ENCODE measurements around the gene G3BP2. TPM values are rescaled to one million over a fixed set of nuclear protein-coding genes. Genes with fewer than 3 reads are reported as not detected.
A peak's percentile ranks its signal among the peaks of the same experiment; 100 is the strongest.

The G3BP2 gene
- total and polyA plus RNA-seq, 2 experiments from 2014 or later: 36.0 to 133 TPM

DNA sequence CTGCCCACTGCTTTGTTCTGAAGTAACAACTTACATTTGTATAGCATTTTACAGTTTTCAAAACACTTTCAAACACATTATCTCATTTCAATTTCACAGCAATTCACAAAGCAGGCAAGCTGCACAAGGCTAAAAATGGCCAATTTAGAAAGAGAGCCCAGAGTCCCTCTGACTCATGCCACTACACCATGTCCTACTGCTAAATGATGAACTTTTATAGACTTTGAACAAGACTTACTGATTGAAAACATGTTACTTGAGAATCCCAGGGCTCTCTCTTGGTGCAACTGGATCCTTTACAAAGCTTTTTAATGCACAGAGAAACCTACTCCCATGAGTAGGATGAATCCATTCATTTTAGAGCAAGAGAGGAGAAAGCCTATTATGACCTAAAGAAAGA, 5.8 kb upstream of the G3BP2 start:
- TF ChIP-seq EZH2phosphoT487 (IDR thresholded peaks at IDR 0.05; ENCODE audit: insufficient read depth, low read depth): no peak
- Histone ChIP-seq H3K4me2 (ENCODE audit: unreplicated experiment) (no peak overlapping the region), H3K36me3 (ENCODE audit: low read depth) (no peaks in the 10 kb centered on the region), H3K4me1 (ENCODE audit: insufficient read depth) (peaks cover 4% of the 10 kb centered on the region; the same call in 1 of the 2 replicates), H2AFZ (no peak overlapping the region), H3K9me3 (ENCODE audit: low read depth) (no peaks in the 10 kb centered on the region), H3K27me3 (replicated peaks; ENCODE audit: insufficient read depth) (no peaks in the 10 kb centered on the region), H3K9me2 (ENCODE audit: insufficient read depth) (no peaks in the 10 kb centered on the region), H3F3A (ENCODE audit: insufficient read depth) (peaks cover 4% of the 10 kb centered on the region), H4K20me1 (ENCODE audit: insufficient read depth) (no peaks in the 10 kb centered on the region), H3K4me3 (no peak overlapping the region), H3K27ac (no peak overlapping the region), H3K9ac (no peak overlapping the region), H3K79me2 (ENCODE audit: insufficient read depth) (peaks cover 7% of the 10 kb centered on the region; the same call in 1 of the 2 replicates)
- DNase-seq: peak; percentile 21
- in situ Hi-C loops (cut with MboI): no loop called here

GRCh38 chr4:75678473-75678872, 5.3 kb upstream of the G3BP2 start:
- H3K4me3 ChIP-seq: no peak overlapping the region
- in situ Hi-C loops (cut with MboI): no loop called here

DNA sequence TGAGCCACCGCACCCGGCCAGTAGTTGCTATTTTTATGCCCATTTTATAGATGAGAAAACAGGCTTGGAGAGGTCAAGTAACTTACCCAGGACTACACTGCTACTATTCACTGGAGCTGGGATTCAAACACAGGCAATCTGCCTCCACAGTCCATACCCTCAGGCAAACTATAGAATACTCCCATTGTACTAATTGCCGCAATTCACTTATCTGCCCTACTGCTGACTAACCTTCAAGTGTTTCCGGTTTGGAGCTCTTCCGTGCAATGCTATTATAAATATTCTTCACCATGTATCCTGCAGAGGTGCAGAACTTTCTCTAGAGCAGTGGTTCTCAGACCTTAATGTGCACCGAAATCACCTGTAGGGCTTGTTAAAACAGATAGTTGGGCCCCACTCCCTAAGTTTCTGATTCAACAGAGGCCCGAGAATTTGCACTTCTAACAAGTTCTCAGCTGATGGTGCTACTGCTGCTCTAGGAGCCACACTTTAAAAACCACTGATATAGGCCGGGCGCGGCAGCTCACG, 1.9 kb upstream of the G3BP2 start:
- Histone ChIP-seq H3K79me2 (ENCODE audit: insufficient read depth) (peaks cover 38% of the 10 kb centered on the region), H3K4me2 (ENCODE audit: unreplicated experiment) (no peak overlapping the region), H3K36me3 (ENCODE audit: low read depth) (no peaks in the 10 kb centered on the region), H3K9me3 (ENCODE audit: low read depth) (no peaks in the 10 kb centered on the region), H3K27me3 (replicated peaks; ENCODE audit: insufficient read depth) (no peaks in the 10 kb centered on the region), H3K4me1 (ENCODE audit: insufficient read depth) (peaks cover 27% of the 10 kb centered on the region), H3K9ac (no peak overlapping the region), H2AFZ (no peak overlapping the region), H3F3A (ENCODE audit: insufficient read depth) (peaks cover 9% of the 10 kb centered on the region), H3K27ac (no peak overlapping the region), H3K9me2 (ENCODE audit: insufficient read depth) (no peaks in the 10 kb centered on the region), H4K20me1 (ENCODE audit: insufficient read depth) (peaks cover 6% of the 10 kb centered on the region; the same call in 1 of the 2 replicates), H3K4me3 (no peak overlapping the region)
- no peak for TF ChIP-seq EZH2 (IDR thresholded peaks at IDR 0.05; ENCODE audit: insufficient read depth, poor library complexity, severe bottlenecking)
- no peak for TF ChIP-seq EZH2phosphoT487 (IDR thresholded peaks at IDR 0.05; ENCODE audit: insufficient read depth, low read depth)
- in situ Hi-C loops (cut with MboI): no loop called here
- DNase-seq: no peak
- 93 to 94% methylated on average over 11 of the region's 11 CpGs for WGBS, 2 experiments (ENCODE audit: low coverage in 1 of 2, low lambda C conversion rate in 2 of 2, missing lambda C conversion rate in 2 of 2)

More at GRCh38 chr4:75678473-75678872, 5.3 kb upstream of the G3BP2 start:
- TF ChIP-seq EZH2 (IDR thresholded peaks at IDR 0.05; ENCODE audit: insufficient read depth, poor library complexity, severe bottlenecking): no peak
- TF ChIP-seq EZH2phosphoT487 (IDR thresholded peaks at IDR 0.05; ENCODE audit: insufficient read depth, low read depth): no peak
- H3K27ac ChIP-seq: no peak overlapping the region
- H3K4me2 ChIP-seq (ENCODE audit: unreplicated experiment): no peak overlapping the region
- H3K79me2 ChIP-seq (ENCODE audit: insufficient read depth): peaks cover 8% of the 10 kb centered on the region; the same call in 1 of the 2 replicates
- no peak overlapping the region for H2AFZ ChIP-seq
- H4K20me1 ChIP-seq (ENCODE audit: insufficient read depth): no peaks in the 10 kb centered on the region
- peaks cover 8% of the 10 kb centered on the region; the same call in 1 of the 2 replicates for H3K4me1 ChIP-seq (ENCODE audit: insufficient read depth)
- no peaks in the 10 kb centered on the region for H3K9me3 ChIP-seq (ENCODE audit: low read depth)
- H3K36me3 ChIP-seq (ENCODE audit: low read depth): no peaks in the 10 kb centered on the region
- DNase-seq: no peak
- H3K9ac ChIP-seq: no peak overlapping the region
- peaks cover 9% of the 10 kb centered on the region for H3F3A ChIP-seq (ENCODE audit: insufficient read depth)
- H3K9me2 ChIP-seq (ENCODE audit: insufficient read depth): no peaks in the 10 kb centered on the region
- H3K27me3 ChIP-seq (replicated peaks; ENCODE audit: insufficient read depth): no peaks in the 10 kb centered on the region

DNA sequence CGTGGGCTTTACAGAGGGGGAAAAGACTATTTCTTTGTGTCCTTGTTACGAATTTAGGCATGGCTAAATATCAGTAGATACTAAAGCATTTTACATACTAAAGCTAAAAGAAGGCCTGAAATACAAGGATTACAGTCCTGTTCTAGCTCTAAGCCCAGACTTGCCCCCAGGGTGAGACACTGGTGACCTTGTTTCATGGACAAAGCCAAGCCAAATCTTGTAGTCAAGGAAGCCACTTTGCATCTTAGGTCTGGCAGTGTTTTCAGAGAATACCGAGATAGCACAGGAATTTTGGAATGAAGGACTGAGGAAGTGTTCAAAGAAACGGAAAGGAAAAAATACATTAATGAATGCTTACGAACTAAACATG, 733 bp upstream of the G3BP2 start:
- Histone ChIP-seq H3K79me2 (ENCODE audit: insufficient read depth) (peaks cover 50% of the 10 kb centered on the region), H3K4me2 (ENCODE audit: unreplicated experiment) (peak overlapping the region; percentile 89), H3K9ac (peak overlapping the region; percentile 94), H2AFZ (peak overlapping the region; percentile 97), H3F3A (ENCODE audit: insufficient read depth) (peaks cover 9% of the 10 kb centered on the region), H3K4me3 (peak overlapping the region; percentile 97), H4K20me1 (ENCODE audit: insufficient read depth) (peaks cover 13% of the 10 kb centered on the region; the same call in 1 of the 2 replicates), H3K9me2 (ENCODE audit: insufficient read depth) (no peaks in the 10 kb centered on the region), H3K36me3 (ENCODE audit: low read depth) (no peaks in the 10 kb centered on the region), H3K27ac (peak overlapping the region; percentile 93), H3K9me3 (ENCODE audit: low read depth) (no peaks in the 10 kb centered on the region), H3K27me3 (replicated peaks; ENCODE audit: insufficient read depth) (no peaks in the 10 kb centered on the region), H3K4me1 (ENCODE audit: insufficient read depth) (peaks cover 30% of the 10 kb centered on the region)
- no peak for DNase-seq
- TF ChIP-seq EZH2phosphoT487 (IDR thresholded peaks at IDR 0.05; ENCODE audit: insufficient read depth, low read depth) (no peak), EZH2 (IDR thresholded peaks at IDR 0.05; ENCODE audit: insufficient read depth, poor library complexity, severe bottlenecking) (no peak)
- WGBS, 2 experiments (ENCODE audit: low coverage in 1 of 2, low lambda C conversion rate in 2 of 2, missing lambda C conversion rate in 2 of 2): 52 to 56% methylated on average over 5 of the region's 5 CpGs
- in situ Hi-C loops (cut with MboI): no loop called here

All from GM23248 (cell line).